H1 (cell line): Measurements from ENCODE around the gene ZNF70. TPM values are rescaled to one million over a fixed set of nuclear protein-coding genes. Genes with fewer than 3 reads are reported as not detected.

ENCODE experiments used
- CTCF ChIA-PET: fragments of 300-600 bp; sonication (Branson Sonifier 250); formaldehyde crosslinking; loops from one replicate; lab custom pipeline; 2021; ENCODE audit not compliant: partially characterized antibody; lab: Charles Lee
- POLR2A ChIA-PET: fragments of 300-600 bp; sonication (Branson Sonifier 250); formaldehyde crosslinking; loops from one replicate; lab custom pipeline; 2021; ENCODE audit warnings: inconsistent platforms; ENCODE audit not compliant: partially characterized antibody; lab: Charles Lee
- DNase-seq, 2 experiments: peaks; one replicate each; pipeline versions ENCODE4 v3.0.0 to v3.0.0-alpha.2; 2010 to 2022; ENCODE audit warnings: low spot score in 2 of 2, low read depth in 1 of 2, mixed read lengths in 1 of 2
- FAIRE-seq: peaks from 2 replicates; lab custom pipeline; 2011; peaks lifted over from hg19 to GRCh38; lab: Jason Lieb, UNC
- H2AFZ ChIP-seq: 2 replicates; pipeline ENCODE4 v1.8.1; 2012; ENCODE audit warnings: low read length, inconsistent platforms
- H2AK5ac ChIP-seq: 2 replicates; pipeline ENCODE4 v1.6.1; 2013; ENCODE audit warnings: low read depth, low read length
- H2BK120ac ChIP-seq: replicated peaks from 2 replicates; pipeline ENCODE3; 2013; ENCODE audit warnings: low read depth, low read length, inconsistent platforms
- H2BK12ac ChIP-seq: 2 replicates; pipeline ENCODE4 v1.6.1; 2013; ENCODE audit warnings: low read depth, low read length
- H2BK15ac ChIP-seq: 2 replicates; pipeline ENCODE4 v1.6.1; 2013; ENCODE audit warnings: low read length
- H2BK20ac ChIP-seq: 2 replicates; pipeline ENCODE4 v1.6.1; 2013; ENCODE audit warnings: low read length
- H2BK5ac ChIP-seq: 2 replicates; pipeline ENCODE4 v1.6.1; 2013; ENCODE audit warnings: low read depth, low read length
- H3K14ac ChIP-seq: 2 replicates; pipeline ENCODE4 v1.6.1; 2013; ENCODE audit warnings: inconsistent platforms; ENCODE audit not compliant: insufficient read length
- H3K18ac ChIP-seq: 2 replicates; pipeline ENCODE4 v1.6.1; 2013; ENCODE audit warnings: low read length; ENCODE audit errors: extremely low read depth
- H3K23ac ChIP-seq: 2 replicates; pipeline ENCODE4 v1.6.1; 2013; ENCODE audit warnings: inconsistent platforms; ENCODE audit not compliant: insufficient read length
- H3K23me2 ChIP-seq: 2 replicates; pipeline ENCODE4 v1.6.1; 2013; ENCODE audit warnings: low read depth, low read length
- H3K27ac ChIP-seq: 2 replicates; pipeline ENCODE4 v1.6.1; 2011; ENCODE audit warnings: low read depth, low read length, inconsistent platforms
- H3K27me3 ChIP-seq, 4 experiments: replicated peaks in 1 of 4; 1 replicate in 1 of 4; 2 replicates in 3 of 4; pipeline versions ENCODE4 v1.6.1 to v1.8.1; 2011 to 2013; ENCODE audit warnings: low read length in 3 of 4, mild to moderate bottlenecking in 3 of 4, inconsistent platforms in 2 of 4, mixed read lengths in 2 of 4, moderate library complexity in 1 of 4; ENCODE audit not compliant: control insufficient read depth in 3 of 4, insufficient read depth in 3 of 4; ENCODE audit errors: extremely low read depth in 1 of 4
- H3K36me3 ChIP-seq, 4 experiments: 2 replicates each; pipeline versions ENCODE4 v1.6.1 to v1.8.1; 2011 to 2013; ENCODE audit warnings: mild to moderate bottlenecking in 4 of 4, low read length in 3 of 4, moderate library complexity in 2 of 4, control low read depth in 1 of 4, inconsistent platforms in 1 of 4; ENCODE audit not compliant: insufficient read depth in 4 of 4, control insufficient read depth in 2 of 4
- H3K4ac ChIP-seq: replicated peaks from 2 replicates; pipeline ENCODE3; 2013; ENCODE audit warnings: low read length, low read depth, mixed read lengths, inconsistent platforms; ENCODE audit not compliant: insufficient read length
- H3K4me1 ChIP-seq, 4 experiments: replicated peaks in 1 of 4; 1 replicate in 1 of 4; 2 replicates in 3 of 4; pipeline versions ENCODE4 v1.6.1 to v1.8.1; 2011 to 2013; ENCODE audit warnings: low read length in 3 of 4, inconsistent platforms in 2 of 4, mixed read lengths in 1 of 4; ENCODE audit not compliant: insufficient read depth in 4 of 4, control insufficient read depth in 3 of 4
- H3K4me2 ChIP-seq, 2 experiments: 2 replicates each; pipeline versions ENCODE4 v1.6.1 to v1.8.1; 2011 to 2013; ENCODE audit warnings: low read depth in 2 of 2, low read length in 2 of 2, control low read depth in 1 of 2, inconsistent platforms in 1 of 2, mild to moderate bottlenecking in 1 of 2; ENCODE audit not compliant: insufficient read depth in 1 of 2
- H3K4me3 ChIP-seq, 4 experiments: fragments of 200-600, 300-600 bp in 1 of 4; sonication (generic), shearing (Covaris generic), sonication (Bioruptor Twin) in 1 of 4; 2 replicates each; pipeline versions ENCODE4 v1.5.1 to v1.8.1; 2011 to 2016; ENCODE audit warnings: low read length in 4 of 4, low read depth in 3 of 4, control low read depth in 2 of 4, inconsistent platforms in 2 of 4, mild to moderate bottlenecking in 2 of 4, mixed read lengths in 1 of 4, moderate library complexity in 1 of 4; ENCODE audit not compliant: insufficient read depth in 2 of 4; ENCODE audit errors: extremely low read depth in 1 of 4
- H3K56ac ChIP-seq: replicated peaks from 2 replicates; pipeline ENCODE3; 2013; ENCODE audit warnings: low read depth, mild to moderate bottlenecking, mixed read lengths, low read length, inconsistent platforms; ENCODE audit not compliant: insufficient read length
- H3K79me1 ChIP-seq: 2 replicates; pipeline ENCODE4 v1.6.1; 2013; ENCODE audit warnings: low read depth, low read length, control low read depth
- H3K79me2 ChIP-seq, 2 experiments: 2 replicates each; pipeline versions ENCODE4 v1.6.1 to v1.8.1; 2012 to 2013; ENCODE audit warnings: low read length in 2 of 2, mild to moderate bottlenecking in 2 of 2, inconsistent platforms in 1 of 2; ENCODE audit not compliant: insufficient read depth in 2 of 2, control insufficient read depth in 1 of 2
- H3K9ac ChIP-seq, 4 experiments: replicated peaks in 1 of 4; 1 replicate in 1 of 4; 2 replicates in 3 of 4; pipeline versions ENCODE4 v1.6.1 to v1.8.1; 2011 to 2013; ENCODE audit warnings: low read depth in 3 of 4, low read length in 3 of 4, control low read depth in 2 of 4, mild to moderate bottlenecking in 2 of 4, moderate library complexity in 2 of 4, inconsistent platforms in 1 of 4; ENCODE audit errors: extremely low read depth in 1 of 4
- H3K9me3 ChIP-seq, 2 experiments: 2 replicates each; pipeline versions ENCODE4 v1.6.1 to v1.8.1; 2012 to 2013; ENCODE audit warnings: mild to moderate bottlenecking in 2 of 2, moderate library complexity in 2 of 2, control low read depth in 1 of 2, inconsistent platforms in 1 of 2, low read depth in 1 of 2, low read length in 1 of 2, mixed read lengths in 1 of 2; ENCODE audit not compliant: insufficient read depth in 2 of 2
- H4K20me1 ChIP-seq, 2 experiments: replicated peaks in 1 of 2; 2 replicates each; pipeline versions ENCODE3 to v1.8.1; 2011 to 2013; ENCODE audit warnings: inconsistent platforms in 2 of 2, low read length in 2 of 2, mild to moderate bottlenecking in 1 of 2; ENCODE audit not compliant: insufficient read depth in 2 of 2, control insufficient read depth in 1 of 2
- H4K5ac ChIP-seq: 2 replicates; pipeline ENCODE4 v1.6.1; 2013; ENCODE audit warnings: low read length, low read depth, mixed read lengths, inconsistent platforms; ENCODE audit not compliant: insufficient read length
- H4K8ac ChIP-seq: 2 replicates; pipeline ENCODE4 v1.8.0; 2013; ENCODE audit warnings: mild to moderate bottlenecking, moderate library complexity, low read length, inconsistent platforms; ENCODE audit not compliant: insufficient read depth; ENCODE audit errors: extremely low read depth
- H4K91ac ChIP-seq: replicated peaks from 2 replicates; pipeline ENCODE3; 2013; ENCODE audit warnings: low read length, mixed read lengths, inconsistent platforms; ENCODE audit not compliant: insufficient read length
- BACH1 ChIP-seq: IDR thresholded peaks from 2 replicates; pipeline ENCODE4 v1.6.1; 2012; ENCODE audit warnings: low read length, improper control_type of control experiment
- CBX8 ChIP-seq: fragments of 300-800, 300-1000 bp; sonication (generic); IDR thresholded peaks from 2 replicates; pipeline ENCODE4 v1.7.1; 2016; ENCODE audit warnings: low read depth, low read length, borderline replicate concordance
- E2F6 ChIP-seq: IDR thresholded peaks from 2 replicates; pipeline ENCODE4 v1.6.1; 2012; ENCODE audit warnings: inconsistent platforms
- EZH2 ChIP-seq: fragments of 200-600 bp; sonication (generic); IDR thresholded peaks from 2 replicates; pipeline ENCODE4 v1.7.1; 2012; ENCODE audit warnings: low read depth, mild to moderate bottlenecking, moderate library complexity, low read length, inconsistent platforms; ENCODE audit not compliant: severe bottlenecking
- KDM4A ChIP-seq: IDR thresholded peaks from one replicate; pipeline ENCODE4 v1.7.1; 2012; ENCODE audit warnings: low read depth, mild to moderate bottlenecking, moderate library complexity, low read length, inconsistent platforms; ENCODE audit not compliant: severe bottlenecking
- MAX ChIP-seq: IDR thresholded peaks from 2 replicates; pipeline ENCODE4 v1.6.1; 2012; ENCODE audit warnings: inconsistent platforms
- SIX5 ChIP-seq: IDR thresholded peaks from 2 replicates; pipeline ENCODE4 v1.6.1; 2011; ENCODE audit warnings: mild to moderate bottlenecking, low read depth, low read length
- SUZ12 ChIP-seq: fragments of 200-600 bp; sonication (generic); IDR thresholded peaks from 2 replicates; pipeline ENCODE4 v1.6.1; 2012; ENCODE audit warnings: mild to moderate bottlenecking, inconsistent platforms, low read length, moderate library complexity, mixed read lengths
- TAF1 ChIP-seq: IDR thresholded peaks from 2 replicates; pipeline ENCODE4 v1.6.1; 2011; ENCODE audit warnings: mild to moderate bottlenecking, low read depth, low read length
- WGBS, 2 experiments: shearing (Covaris generic) in 1 of 2; methylation state at CpG; one replicate each; pipeline versions ENCODE4 v1.1.6 to v1.1.7; 2013 to 2015; ENCODE audit warnings: low lambda C conversion rate in 2 of 2, mixed read lengths in 2 of 2, inconsistent platforms in 1 of 2, low coverage in 1 of 2, missing lambda C conversion rate in 1 of 2; ENCODE audit not compliant: insufficient replicate concordance in 2 of 2, insufficient coverage in 1 of 2, insufficient read length in 1 of 2; ENCODE audit errors: extremely low coverage in 1 of 2, missing lambda C conversion rate in 1 of 2; 5-methylcytosine and 5-hydroxymethylcytosine counted together
- polyA plus RNA-seq, 7 experiments: library from polyadenylated mRNA; depleted of rRNA in 3 of 7; stranded (reverse) in 5 of 7; unstranded in 2 of 7; fragments of >200 nt in 5 of 7; fragments of 200-250 nt in 2 of 7; gene quantifications; 1 replicate in 5 of 7; 2 replicates in 1 of 7; 4 replicates in 1 of 7; pipeline versions ENCODE4 v1.2.1 to v1.2.3, GENCODE V29; 2011 to 2013; ENCODE audit warnings: missing spikeins in 2 of 7, mixed read lengths in 2 of 7
- total RNA-seq: library from RNA; stranded (reverse); fragmentation: NEBNext Ultra II Directional; extraction: Animal tissue kit (Norgen Biotek cat#: 25700); gene quantifications from 2 replicates; pipeline ENCODE4 v1.2.1, GENCODE V29; 2021

Gene ZNF70
- total and polyA plus RNA-seq, 2 of the 8 experiments (the other 6 are each of a cell fraction or from before 2014, with no cell fraction given) = 1.1 to 2.6 TPM

- Histone ChIP-seq H3K79me2 (no peaks in the 10 kb centered on the region), H3K14ac (no peak within 1 kb of the TSS), H3K27ac (no peak within 1 kb of the TSS), H2BK12ac (peak within 1 kb of the TSS; percentile 90), H3K18ac (peak within 1 kb of the TSS; percentile 62; the same call in 1 of the 2 replicates), H3K4ac (peak within 1 kb of the TSS; percentile 99), H3K36me3 (no peaks in the 10 kb centered on the region), H2BK5ac (peak within 1 kb of the TSS; percentile 40; the same call in 1 of the 2 replicates), H3K23me2 (peaks cover 14% of the 10 kb centered on the region; the same call in 1 of the 2 replicates), H2BK120ac (no peak within 1 kb of the TSS), H2BK15ac (peak within 1 kb of the TSS; percentile 83; the same call in 1 of the 2 replicates), H3K9ac (peak within 1 kb of the TSS in 3 of 4 experiments; percentile 2 to 78 (median 39); a peak in 3 of 7 replicates), H2AK5ac (no peak within 1 kb of the TSS; the same call in 1 of the 2 replicates), H3K79me1 (no peaks in the 10 kb centered on the region), H3K4me1 (peaks cover 0 to 14% (median 9%) of the 10 kb centered on the region in 4 experiments; a peak in 3 of 7 replicates), H3K27me3 (peaks cover 0 to 30% (median 20%) of the 10 kb centered on the region in 4 experiments; a peak in 6 of 7 replicates), H3K4me2 (peak within 1 kb of the TSS; percentile 67 to 99), H2AFZ (peak within 1 kb of the TSS; percentile 92; the same call in 1 of the 2 replicates), H3K56ac (peak within 1 kb of the TSS; percentile 64), H3K9me3 (no peaks in the 10 kb centered on the region), H4K8ac (peak within 1 kb of the TSS; percentile 89; the same call in 1 of the 2 replicates), H4K20me1 (peaks cover 0 to 7% of the 10 kb centered on the region in 2 experiments), H4K91ac (peak within 1 kb of the TSS; percentile 96), H3K23ac (no peak within 1 kb of the TSS), H4K5ac (peak within 1 kb of the TSS; percentile 70), H3K4me3 (peak within 1 kb of the TSS; percentile 43 to 71 (median 52)), H2BK20ac (no peak within 1 kb of the TSS; the same call in 1 of the 2 replicates)
- 4% methylated on average over 45 of the region's 79 CpGs; no CpG with 5 or more reads in 1 of the 2 experiments for whole genome bisulfite sequencing, 2 experiments
- ChIA-PET POLR2A (interaction anchor here (0.9 to 5.7 kb wide), 6 partner anchors 9 to 122 kb away, joined by 4 to 45 read pairs (median 4); partner anchors contain the start of genes MIF, SLC2A11 and SMARCB1), CTCF (interaction anchor here (5.6 to 9.6 kb wide), 3 partner anchors 15 to 77 kb away, joined by 42 to 73 read pairs (median 47); partner anchors contain the start of gene SMARCB1)
- no peak for FAIRE-seq
- peak in 1 of 2 experiments; percentile 81 for DNase-seq
- TF ChIP-seq E2F6 (peak; percentile 41; the same call in 1 of the 2 replicates), SIX5 (no peak), KDM4A (peak; percentile 44), BACH1 (peak; percentile 32; the same call in 1 of the 2 replicates), MAX (0 out of 2 replicates have a peak, but pooled peaks have one; percentile 13), TAF1 (0 out of 2 replicates have a peak, but pooled peaks have one; percentile 10), EZH2 (peak; percentile 31), SUZ12 (peak; percentile 30; the same call in 1 of the 2 replicates), CBX8 (no peak)
These were observed 21.9 kb upstream of the ZNF70 start, which contains the start of gene MMP11 for GRCh38 chr22:23772649-23773473. MMP11 (plus strand) TSS chr22:23772849; CDS start chr22:23772871, 22 bp downstream.
